Left ventricle myocardium superior (tissue), 1 donor: ENCODE measurements around the gene SPIRE2. TPM values are rescaled to one million over a fixed set of nuclear protein-coding genes. Genes with fewer than 3 reads are reported as not detected.
A peak's percentile ranks its signal among the peaks of the same experiment; 100 is the strongest.
"Not testable (repeated sequence)": the region's sequence is repeated elsewhere in the genome, so short reads cannot be mapped to it uniquely, and the experiment has no call there.

ENCODE experiments used
- ATAC-seq: fragments of 200-7000 bp; cut with Tn5 transposase; one replicate; pipeline ENCODE4 v1.9.1; 2020; ENCODE audit warnings: mild to moderate bottlenecking, moderate library complexity
- DNase-seq: peaks from one replicate; pipeline ENCODE4 v3.0.0-alpha.2; 2020
- intact Hi-C: fragments of 100-400 bp; cut with micrococcal nuclease; formaldehyde crosslinking; loops from one replicate; pipeline ENCODE4 v1.11.0; 2022
- total RNA-seq: library from RNA; stranded (reverse); fragmentation: NEBNext Ultra II Directional; extraction: Animal tissue kit (Norgen Biotek cat#: 25700); gene quantifications from one replicate; pipeline ENCODE4 v1.2.1, GENCODE V29; 2021
- donor health status: DM: no; HTN: yes; CAD: no; lungs with severe emphysema.

The SPIRE2 gene
- total RNA-seq, 1 donor from 2014 or later, result 0.77 TPM

DNA sequence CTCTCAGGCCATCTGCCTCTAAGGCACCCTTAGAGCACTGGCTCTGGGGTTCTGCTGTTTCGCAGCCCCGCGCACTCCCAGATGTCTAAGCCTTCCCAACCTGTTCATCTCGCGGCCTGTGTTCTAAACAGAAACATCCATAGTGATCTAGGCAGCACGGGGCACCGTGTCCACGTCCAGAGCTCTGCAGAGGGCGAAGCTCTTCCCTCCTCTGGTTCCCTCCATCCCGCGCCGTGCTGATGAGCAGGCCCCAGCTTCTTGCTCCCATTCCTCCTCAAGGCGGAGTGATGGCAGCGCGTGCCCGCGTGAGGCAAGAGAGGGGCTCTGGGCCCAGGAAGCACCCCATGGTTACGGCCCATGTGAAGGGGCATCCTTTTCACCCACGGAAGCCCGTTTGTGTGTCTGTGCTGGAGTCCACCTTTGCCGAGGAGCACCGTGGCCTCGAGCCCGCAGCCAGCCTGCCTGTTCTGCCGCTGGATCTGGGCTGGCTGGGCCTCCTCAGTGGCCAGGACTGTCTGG is 3.6 kb downstream of the SPIRE2 start:
- intact Hi-C loops, result no loop called here
- DNase-seq (no peak), ATAC-seq (no peak)

DNA sequence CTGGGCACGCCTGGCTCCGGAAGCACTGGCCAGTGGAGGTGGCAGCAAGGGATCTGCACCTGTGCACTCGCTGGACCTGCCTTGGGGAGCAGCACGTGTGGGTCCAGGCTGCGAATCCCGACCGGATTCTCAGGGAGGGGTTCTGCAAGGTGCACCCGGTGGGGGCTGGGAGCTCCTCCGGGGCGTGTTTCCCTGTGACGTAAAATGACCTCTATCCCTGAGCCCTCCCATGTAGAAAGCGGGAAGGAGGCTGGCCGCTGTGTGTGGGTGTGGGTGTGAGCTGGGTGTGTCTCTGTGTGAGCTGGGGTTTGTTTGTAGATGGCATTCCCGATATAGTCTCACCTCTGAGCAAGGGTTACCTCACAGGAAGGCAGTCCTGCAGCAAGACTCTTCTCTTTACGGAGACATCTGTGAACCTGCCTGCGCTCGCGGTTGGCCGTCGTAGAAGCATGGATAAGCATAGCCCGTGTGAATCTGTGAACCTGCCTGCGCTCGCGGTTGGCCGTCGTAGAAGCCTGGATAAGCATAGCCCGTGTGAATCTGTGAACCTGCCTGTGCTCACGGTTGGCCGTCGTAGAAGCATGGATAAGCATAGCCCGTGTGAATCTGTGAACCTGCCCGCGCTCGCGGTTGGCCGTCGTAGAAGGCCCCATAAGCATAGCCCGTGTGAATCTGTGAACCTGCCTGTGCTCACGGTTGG is 5.5 kb downstream of the SPIRE2 start:
- DNase-seq, ATAC-seq, intact Hi-C loops: not testable (repeated sequence)

DNA sequence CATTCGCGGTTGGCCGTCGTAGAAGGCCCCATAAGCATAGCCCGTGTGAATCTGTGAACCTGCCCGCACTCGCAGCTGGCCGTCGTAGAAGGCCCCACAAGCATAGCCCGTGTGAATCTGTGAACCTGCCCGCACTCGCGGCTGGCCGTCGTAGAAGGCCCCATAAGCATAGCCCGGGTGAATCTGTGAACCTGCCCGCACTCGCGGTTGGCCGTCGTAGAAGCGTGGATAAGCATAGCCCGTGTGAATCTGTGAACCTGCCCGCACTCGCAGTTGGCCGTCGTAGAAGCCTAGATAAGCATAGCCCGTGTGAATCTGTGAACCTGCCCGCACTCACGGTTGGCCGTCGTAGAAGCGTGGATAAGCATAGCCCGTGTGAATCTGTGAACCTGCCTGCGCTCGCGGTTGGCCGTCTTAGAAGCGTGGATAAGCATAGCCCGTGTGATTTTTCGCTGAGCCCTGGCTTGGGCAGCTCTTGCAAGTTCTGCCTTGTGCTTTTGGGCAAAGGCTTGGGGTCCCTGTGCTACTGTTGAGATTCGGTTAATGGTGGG is 6.6 kb downstream of the SPIRE2 start:
- intact Hi-C loops, DNase-seq, ATAC-seq: not testable (repeated sequence)

DNA sequence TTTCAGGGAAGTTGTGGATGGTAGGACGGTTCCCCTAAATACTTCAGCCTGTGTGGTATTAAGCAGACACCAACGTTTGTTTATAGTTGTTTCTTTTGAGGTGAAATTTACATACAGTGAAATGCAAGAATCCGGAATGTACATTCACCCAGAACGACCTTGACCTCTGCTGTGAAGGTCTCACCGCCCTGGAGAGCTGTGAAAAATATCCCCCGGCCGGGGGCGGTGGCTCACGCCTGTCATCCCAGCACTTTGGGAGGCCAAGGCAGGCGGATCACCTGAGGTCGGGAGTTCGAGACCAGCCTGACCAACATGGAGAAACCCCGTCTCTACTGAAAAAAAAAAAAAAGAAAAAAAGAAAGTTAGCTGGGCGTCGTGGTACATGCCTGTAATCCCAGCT is 8.2 kb downstream of the SPIRE2 start:
- DNase-seq, ATAC-seq, intact Hi-C loops: not testable (repeated sequence)

DNA sequence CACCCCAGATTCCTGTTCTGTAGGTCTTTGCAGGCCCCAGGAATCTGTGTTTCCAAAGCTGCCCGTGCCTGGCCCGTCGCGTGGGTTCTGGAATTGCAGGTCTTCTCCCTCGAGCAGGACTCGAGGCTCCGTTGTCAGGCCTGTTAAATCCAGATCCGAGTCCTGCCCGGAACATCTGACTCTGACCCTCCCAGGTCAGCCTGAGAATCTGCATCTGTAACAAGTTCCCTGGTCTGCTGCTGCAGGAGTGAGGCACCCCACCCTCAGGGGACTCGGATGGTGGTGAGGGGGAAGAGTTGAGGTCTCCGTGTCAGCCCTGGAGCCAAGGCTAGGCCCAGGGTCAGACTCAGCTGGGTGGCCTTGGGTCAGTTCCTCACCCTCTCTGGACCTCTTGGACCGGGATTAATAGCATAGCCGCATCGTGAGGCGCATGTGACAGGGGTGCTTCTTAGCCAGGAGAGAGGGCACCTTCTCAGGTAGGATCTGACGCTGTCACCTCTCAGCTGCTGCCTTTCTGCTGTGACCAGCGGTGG is 8.8 kb downstream of the SPIRE2 start:
- intact Hi-C loops, result no loop called here
- no peak for DNase-seq

DNA sequence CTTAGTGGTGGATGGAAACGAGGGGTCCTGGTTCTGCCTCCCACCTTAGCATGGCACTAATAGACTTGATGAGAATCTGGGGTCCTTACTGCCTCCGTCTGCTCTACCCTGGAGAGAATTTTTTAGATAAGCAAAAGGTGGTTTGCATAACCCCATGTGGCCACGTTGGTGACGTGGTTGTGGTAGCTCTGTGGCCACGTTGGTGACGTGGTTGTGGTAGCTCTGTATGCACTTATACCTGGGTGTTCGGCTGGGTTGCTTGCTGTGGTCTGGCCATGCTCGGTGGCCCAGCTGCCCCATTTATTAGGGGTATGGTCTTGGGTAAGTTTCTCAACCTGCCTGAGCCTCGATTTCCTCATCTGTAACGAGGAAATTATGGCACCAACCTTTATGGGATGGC is 13.0 kb downstream of the SPIRE2 start:
- DNase-seq (no peak), ATAC-seq (no peak)
- intact Hi-C loops, result no loop called here

More for the DNA sequence above, 8.8 kb downstream of the SPIRE2 start:
- ATAC-seq, result no peak

DNA sequence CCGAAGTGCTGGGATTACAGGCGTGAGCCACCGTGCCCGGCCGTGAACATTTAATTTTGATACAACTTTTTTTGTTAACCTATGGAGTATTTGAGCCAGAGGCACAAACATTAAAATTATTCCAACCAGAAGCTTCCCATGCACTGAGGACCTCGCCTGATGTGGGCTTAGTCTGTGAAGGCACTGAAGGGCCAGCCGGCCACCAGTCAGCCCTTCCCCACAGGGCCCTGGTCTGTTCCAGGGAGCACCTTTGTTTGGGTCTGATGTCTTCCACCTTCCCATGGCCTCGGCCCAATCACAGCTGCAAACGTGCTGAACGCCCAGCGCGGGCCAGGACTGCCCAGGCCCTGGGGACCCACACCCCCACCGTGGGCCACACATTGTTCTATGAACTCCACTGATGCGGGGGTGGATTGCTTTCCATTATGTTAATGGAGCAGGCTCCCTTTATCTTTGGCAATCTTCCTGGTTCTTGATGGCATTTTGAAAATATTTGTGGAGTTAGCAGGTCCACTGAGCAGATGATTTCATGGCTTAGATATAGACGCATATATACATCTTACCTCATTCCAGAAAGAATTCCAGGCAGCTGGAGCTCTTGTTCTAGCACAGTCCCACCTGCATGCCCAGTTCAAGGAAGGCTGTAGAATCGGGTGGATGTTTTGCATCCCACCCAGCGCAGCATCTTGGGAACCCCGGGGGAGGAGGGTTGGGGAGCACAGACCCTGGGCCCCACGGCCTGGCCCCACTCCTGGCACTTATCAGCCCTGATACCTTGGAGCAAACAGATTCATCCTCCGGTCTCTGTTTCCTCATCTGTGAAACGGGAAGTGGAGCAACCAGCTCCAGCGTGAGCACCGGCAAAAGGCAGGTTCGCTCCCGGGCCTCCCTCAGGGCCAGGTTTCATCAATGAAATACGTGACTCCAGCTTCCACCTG is 14.5 kb downstream of the SPIRE2 start:
- DNase-seq (no peak), ATAC-seq (peak; percentile 63)
- intact Hi-C loops, result no loop called here

DNA sequence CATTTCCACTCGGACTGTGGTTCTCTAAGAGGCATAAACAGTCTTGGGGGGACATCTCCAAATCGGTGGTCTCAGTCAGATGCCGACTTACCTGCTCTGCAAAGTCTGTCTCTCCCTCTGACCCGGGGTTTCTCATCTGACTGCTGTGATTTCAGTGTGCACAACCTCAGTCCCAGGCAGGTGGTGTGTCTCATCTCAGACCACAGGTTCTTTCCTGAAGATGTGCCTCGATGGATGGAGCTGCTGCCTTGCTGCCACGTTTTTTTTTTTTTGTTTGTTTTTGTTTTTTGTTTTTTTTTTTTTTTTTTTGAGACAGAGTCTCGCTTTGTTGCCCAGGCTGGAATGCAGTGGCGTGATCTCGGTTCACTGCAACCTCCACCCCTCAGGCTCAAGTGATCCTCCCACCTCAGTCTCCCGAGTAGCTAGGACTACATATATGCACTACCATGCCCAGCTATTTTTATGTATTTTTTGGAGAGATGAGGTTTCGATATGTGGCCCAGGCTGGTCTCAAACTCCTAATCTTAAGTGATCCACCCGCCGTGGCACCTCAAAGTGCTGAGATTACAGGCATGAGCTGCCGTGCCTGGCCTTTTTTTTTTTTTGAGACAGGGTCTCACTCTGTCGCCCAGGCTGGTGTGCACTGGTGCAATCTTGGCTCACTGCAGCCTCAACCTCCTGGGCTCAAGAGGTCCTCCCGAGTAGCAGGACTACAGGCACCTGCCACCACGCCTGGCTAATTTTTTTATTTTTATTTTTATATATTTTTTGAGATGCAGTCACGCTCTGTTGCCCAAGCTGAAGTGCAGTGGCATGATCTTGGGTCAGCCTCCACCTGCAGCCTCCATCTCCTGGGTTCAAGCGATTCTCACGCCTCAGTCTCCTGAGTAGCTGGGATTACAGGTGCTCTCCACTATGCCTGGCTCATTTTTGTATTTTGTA is 15.4 kb downstream of the SPIRE2 start:
- intact Hi-C loops, result no loop called here
- no peak for ATAC-seq

DNA sequence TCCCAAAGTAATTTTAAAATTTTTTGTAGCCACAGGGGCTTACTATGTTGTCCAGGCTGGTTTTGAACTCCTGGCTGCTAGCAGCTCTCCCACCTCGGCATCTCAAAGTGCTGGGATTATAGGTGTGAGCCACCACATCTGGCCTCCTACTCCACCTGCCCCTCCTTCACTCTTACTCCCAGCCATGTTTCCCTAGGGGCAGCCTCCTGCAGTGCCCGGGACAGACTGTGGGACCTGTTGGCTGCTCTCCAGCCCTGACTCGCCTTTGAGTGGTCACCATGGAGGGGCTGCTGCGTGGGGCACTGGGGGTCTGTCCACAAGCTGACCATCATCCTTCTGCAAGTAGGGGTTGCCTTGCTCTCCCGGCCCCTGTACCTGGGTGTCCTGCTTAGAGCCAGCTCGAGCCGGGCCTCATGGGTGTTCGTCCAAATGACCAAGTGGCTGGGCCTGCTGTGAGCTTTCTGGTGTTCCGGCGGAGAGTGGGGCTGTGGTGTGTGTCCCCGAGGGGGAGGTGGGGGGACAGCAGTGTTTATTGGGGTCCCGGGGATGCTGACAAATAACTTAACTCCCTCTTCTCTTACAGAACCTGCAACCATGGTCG is 16.6 kb downstream of the SPIRE2 start:
- intact Hi-C loops, result no loop called here
- ATAC-seq (no peak), DNase-seq (no peak)

More for the DNA sequence above, 15.4 kb downstream of the SPIRE2 start:
- DNase-seq, result no peak

DNA sequence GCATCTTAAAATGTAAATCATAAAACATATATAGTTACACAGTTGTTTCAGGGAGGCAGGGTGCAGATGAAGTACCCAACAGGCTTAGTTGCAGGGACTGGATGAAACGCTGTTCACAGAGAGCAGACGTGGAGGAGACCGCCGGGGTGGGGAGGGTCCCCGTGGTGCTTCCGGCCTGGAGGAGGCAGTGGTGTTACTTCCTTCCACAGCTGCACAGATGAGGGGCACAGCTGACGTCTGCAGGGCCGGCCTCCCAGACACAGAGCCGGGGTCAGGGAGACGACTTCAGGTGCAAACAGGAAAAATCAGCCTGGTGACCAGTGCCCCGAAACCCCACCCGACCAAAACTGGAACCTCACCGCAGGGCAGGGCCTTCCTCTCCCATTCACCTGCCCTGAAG is 17.1 kb downstream of the SPIRE2 start:
- ATAC-seq (no peak), DNase-seq (no peak)
- intact Hi-C loops, result no loop called here

DNA sequence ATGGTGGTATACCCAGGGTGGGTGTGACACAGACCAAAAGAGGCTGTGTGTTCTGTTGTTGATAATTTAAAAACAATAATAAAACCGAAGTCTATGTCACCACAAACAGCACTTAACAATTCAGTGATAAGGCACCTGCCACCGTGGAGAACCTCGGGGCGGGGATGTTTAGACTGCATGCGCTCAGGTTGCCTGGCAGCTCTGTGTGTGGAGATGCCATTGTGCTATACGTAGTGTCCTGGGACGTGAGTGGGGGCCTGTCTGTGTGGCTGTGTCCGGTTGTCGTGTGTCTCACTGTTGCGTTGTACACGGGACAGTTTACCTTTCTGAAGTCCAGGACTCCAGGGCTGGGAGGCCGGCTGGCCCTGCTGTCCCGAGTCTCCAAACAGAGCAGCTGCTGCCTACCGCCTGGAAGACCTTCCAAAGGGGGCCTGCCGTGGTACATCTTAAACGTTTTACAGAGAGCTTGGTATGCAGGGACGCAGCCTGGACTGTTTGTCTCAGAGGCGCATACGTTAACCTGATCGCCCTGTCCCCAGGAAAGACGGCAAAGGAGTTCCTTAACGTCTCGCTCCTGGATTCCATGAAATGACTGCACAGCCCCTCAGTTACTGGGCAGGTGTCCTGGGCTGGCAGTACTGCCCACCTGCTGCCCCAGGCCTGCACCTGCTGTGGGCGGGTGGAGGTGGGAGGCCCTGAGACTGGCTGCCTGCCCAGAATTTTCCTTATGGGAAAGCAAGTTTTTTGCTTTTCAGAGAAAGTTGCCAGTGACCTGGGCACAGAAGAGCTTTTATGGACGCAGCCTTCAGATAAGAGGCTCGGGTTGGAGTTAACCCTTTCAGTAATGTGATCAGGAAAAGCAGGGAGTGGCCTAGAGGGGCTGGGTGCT is 19.0 kb downstream of the SPIRE2 start:
- intact Hi-C loops, result no loop called here
- ATAC-seq (no peak), DNase-seq (no peak)

DNA sequence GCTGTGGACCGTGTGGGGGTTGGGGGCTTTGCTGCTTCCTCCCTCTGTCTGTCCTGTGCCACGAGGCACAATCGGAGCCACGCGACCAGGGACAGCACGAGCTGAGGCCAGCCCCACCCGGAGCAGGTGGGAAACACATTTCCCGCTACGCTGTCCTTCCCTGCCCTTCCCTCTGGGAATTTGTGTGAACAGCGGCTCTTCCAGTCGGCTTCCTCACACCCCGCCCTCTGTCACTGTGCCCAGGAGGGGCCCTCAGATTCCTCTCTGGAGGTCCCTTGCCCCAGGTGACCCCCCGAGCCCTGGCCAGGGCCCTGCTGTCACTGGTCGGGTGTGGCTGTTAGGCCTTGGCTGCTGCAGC is 19.6 kb downstream of the SPIRE2 start:
- ATAC-seq, result peak; percentile 71
- DNase-seq, result no peak
- intact Hi-C loops, result no loop called here

DNA sequence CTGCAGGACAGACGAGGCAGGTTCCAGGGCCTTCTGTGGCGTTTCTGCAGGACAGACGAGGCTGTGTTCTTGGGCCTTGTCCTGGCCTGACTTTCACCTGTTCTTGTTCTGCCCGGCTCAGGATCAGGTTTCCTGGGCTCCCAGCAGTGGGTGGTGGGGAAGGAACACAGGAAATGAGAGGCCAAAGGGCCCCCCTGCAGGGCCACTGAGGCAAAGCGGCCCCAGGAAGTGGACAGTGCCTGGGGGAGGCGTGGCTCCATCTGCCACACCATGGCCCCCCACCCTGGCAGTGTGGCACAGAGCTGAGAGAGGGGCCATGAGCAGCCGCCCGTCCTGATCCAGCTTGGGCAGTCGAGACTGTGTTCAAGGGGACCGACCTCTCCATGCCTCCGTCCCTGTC is 20.7 kb downstream of the SPIRE2 start:
- intact Hi-C loops, result no loop called here
- DNase-seq (no peak), ATAC-seq (no peak)

DNA sequence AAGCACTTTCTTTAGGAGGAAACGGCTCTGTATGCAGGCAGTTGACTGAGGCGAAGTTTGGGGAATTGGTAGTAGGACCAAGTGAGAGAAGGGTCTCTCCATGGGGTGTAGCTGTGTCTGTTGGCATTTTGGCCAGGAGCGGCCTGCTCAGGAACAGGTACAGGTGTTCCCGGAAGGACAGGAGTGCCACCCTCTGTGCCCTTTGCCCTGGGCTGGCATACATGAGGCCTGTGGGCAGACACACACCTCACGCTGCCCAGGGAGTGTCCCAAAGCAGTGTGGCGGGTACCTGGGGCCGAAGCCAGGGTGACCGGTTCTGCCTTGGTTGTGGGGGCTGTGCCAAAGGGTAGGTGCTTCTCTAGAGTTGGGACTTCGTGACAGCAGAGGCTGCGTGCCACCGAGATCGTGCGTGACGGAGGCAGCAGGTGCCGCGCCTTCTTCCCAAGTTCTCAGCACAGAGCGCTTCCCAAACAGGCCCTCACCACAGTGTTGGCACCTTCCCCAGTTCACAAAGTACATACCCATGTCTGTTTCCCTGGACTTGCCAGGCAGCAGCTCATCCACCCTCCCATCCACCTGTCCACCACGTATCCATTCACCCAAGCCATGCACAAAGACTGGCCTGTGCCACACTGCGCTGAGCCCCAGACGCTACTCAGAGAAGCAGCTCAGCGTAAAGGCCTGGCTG is 25.2 kb downstream of the SPIRE2 start:
- no peak for DNase-seq

DNA sequence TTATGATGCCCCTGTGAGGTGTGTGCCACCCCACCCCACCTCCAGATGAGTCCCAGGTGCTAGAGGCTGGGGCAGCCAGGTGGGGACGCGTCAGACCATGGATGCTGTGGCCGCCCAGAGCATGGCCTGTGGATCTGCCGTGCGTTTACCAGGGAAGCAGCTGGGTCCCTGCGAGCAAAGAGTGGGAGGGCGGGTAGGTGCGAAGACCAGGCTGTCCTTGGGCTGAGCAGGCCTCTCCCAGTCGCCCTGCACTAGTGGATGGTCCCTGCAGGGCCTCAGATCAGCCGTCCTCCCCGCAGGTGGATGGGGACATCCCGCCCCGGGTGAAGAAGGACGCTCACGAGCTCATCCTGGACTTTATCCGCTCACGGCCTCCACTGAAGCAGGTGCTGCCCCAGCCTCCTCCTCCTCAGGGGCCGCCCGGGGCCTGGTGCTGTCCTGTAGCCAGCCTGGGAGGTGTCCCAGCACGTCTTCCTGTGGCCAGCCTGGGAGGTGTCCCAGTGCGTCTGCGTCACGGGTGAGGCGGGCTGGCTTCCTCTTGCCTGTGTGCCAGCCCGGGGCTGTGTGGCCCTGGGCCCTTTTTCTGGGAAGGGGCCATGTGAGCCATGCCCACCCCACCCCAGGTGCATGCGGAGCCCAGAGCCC is 27.1 kb downstream of the SPIRE2 start:
- ATAC-seq, result no peak

More for the DNA sequence above, 25.2 kb downstream of the SPIRE2 start:
- intact Hi-C loops, result no loop called here
- ATAC-seq, result no peak

DNA sequence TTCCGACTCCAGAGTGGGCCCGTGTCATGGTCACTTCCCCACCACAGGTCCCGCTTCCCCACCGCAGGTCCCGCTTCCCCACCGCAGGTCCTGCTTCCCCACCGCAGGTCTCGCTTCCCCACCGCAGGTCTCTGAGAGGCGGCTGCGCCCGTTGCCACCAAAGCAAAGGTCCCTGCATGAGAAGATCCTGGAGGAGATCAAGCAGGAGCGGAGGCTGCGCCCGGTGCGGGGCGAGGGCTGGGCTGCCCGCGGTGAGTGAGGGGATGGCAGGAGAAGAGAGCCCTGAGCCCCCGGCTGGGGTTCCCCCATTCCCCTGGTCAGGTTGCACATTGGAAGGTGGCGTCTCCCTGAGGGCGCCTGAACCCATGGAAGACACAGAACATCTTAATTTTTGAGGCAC is 27.7 kb downstream of the SPIRE2 start:
- no peak for DNase-seq
- intact Hi-C loops, result no loop called here

More for the DNA sequence above, 27.1 kb downstream of the SPIRE2 start:
- no peak for DNase-seq
- intact Hi-C loops, result no loop called here

More for the DNA sequence above, 27.7 kb downstream of the SPIRE2 start:
- ATAC-seq, result no peak
